Transverse colon (tissue), 4 donors: ENCODE data around the gene FBXL14. TPM values are rescaled to one million over a fixed set of nuclear protein-coding genes. Genes with fewer than 3 reads are reported as not detected.
A peak's percentile ranks its signal among the peaks of the same experiment; 100 is the strongest.

ENCODE experiments used
- DNase-seq: peaks from one replicate; pipeline ENCODE4 v3.0.0-alpha.2; 2019
- H3K27ac ChIP-seq, 4 donors: fragments of 200-600 bp; sonication (generic); 2 replicates each; pipeline ENCODE4 v1.5.1; 2016 to 2018; ENCODE audit warnings: inconsistent platforms in 4 of 4
- H3K27me3 ChIP-seq: fragments of 200-600 bp; sonication (generic); 2 replicates; pipeline ENCODE4 v1.5.1; 2017; ENCODE audit warnings: inconsistent platforms
- H3K36me3 ChIP-seq, 4 donors: fragments of 200-600 bp; sonication (generic); 2 replicates each; pipeline ENCODE4 v1.5.1; 2017 to 2019; ENCODE audit warnings: inconsistent platforms in 4 of 4
- H3K4me1 ChIP-seq, 4 donors: fragments of 200-600 bp; sonication (generic); 2 replicates each; pipeline ENCODE4 v1.5.1; 2017 to 2020; ENCODE audit warnings: inconsistent platforms in 4 of 4
- H3K4me3 ChIP-seq, 4 donors: fragments of 200-600 bp; sonication (generic); 1 replicate in 1 of 4; 2 replicates in 3 of 4; pipeline versions ENCODE4 v1.5.1 to v1.6.1; 2017 to 2019; ENCODE audit warnings: inconsistent platforms in 4 of 4
- H3K9me3 ChIP-seq, 2 donors: fragments of 200-600 bp; sonication (generic); 2 replicates each; pipeline ENCODE4 v1.5.1; 2017 to 2019; ENCODE audit warnings: inconsistent platforms in 2 of 2
- EP300 ChIP-seq: sonication (generic); formaldehyde crosslinking; IDR thresholded peaks from one replicate; pipeline ENCODE4 v1.6.1; 2017; ENCODE audit warnings: antibody characterized with exemption, low read depth
- POLR2A ChIP-seq: fragments of 450-650 bp; IDR thresholded peaks from one replicate; pipeline ENCODE4 v1.6.1; 2016; ENCODE audit warnings: antibody characterized with exemption, mild to moderate bottlenecking, moderate library complexity
- POLR2AphosphoS5 ChIP-seq, 3 donors: sonication (generic); formaldehyde crosslinking; IDR thresholded peaks; one replicate each; pipeline ENCODE4 v1.6.1; 2016; ENCODE audit warnings: antibody characterized with exemption in 3 of 3
- WGBS, 2 donors: methylation state at CpG; one replicate each; pipeline ENCODE4 v1.1.5; 2018; ENCODE audit warnings: low coverage in 1 of 2; 5-methylcytosine and 5-hydroxymethylcytosine counted together
- in situ Hi-C, 4 donors: fragments of 200-750 bp; cut with MboI; loops; one replicate each; pipeline versions ENCODE4 v1.15.0 to v1.15.1; 2017; ENCODE audit warnings: low sequenced_read_pairs in 3 of 4, low pct_ligation_motif_present in 1 of 4, low pct_unique_long_range_greater_than_20kb in 1 of 4
- intact Hi-C: fragments of 100-400 bp; cut with DNase I; formaldehyde crosslinking; loops from one replicate; pipeline ENCODE4 v1.15.1; 2023; ENCODE audit warnings: low total_unique reads
- total RNA-seq, 4 donors: library from RNA; depleted of rRNA; stranded (reverse); fragments of >200 nt; gene quantifications; one replicate each; pipeline ENCODE4 v1.1.0, GENCODE V29; 2016
- TF ChIP-seq, protein P1 (sequence below), 5 experiments: fragments of 200-600 bp in 3 of 5; fragments of 450-650 bp in 2 of 5; sonication (generic) in 3 of 5; IDR thresholded peaks; 1 replicate in 2 of 5; 2 replicates in 3 of 5; pipeline ENCODE4 v1.5.1; 2016 to 2017; ENCODE audit warnings: antibody characterized with exemption in 5 of 5, inconsistent platforms in 3 of 5, mild to moderate bottlenecking in 2 of 5, moderate library complexity in 1 of 5

FBXL14 gene
- total RNA-seq, 4 donors from 2014 or later: 15.5 to 44.4 (median 28.0) TPM

GRCh38 chr12:1576410-1577241 is 17.8 kb downstream of the FBXL14 start:
- no peak for DNase-seq
- Histone ChIP-seq H3K4me3 (peak overlapping the region in 1 of 4 donors; percentile 2), H3K4me1 (peaks cover 0 to 45% (median 30%) of the 10 kb centered on the region in 4 donors), H3K27me3 (no peaks in the 10 kb centered on the region), H3K9me3 (no peaks in the 10 kb centered on the region), H3K36me3 (no peaks in the 10 kb centered on the region), H3K27ac (peak overlapping the region; percentile 34 to 65 (median 60))
- in situ Hi-C loops (loop anchor here in 2 of 4 donors (10.0 to 25.0 kb wide), 2 partner anchors 462 to 464 kb away; no protein-coding TSS in a partner anchor), intact Hi-C loops (no loop called here)
- TF ChIP-seq POLR2A: no peak
- WGBS, 2 donors: 30 to 49% methylated on average over 3 to 21 of the region's 21 CpGs

GRCh38 chr12:1575408-1576401 is 18.7 kb downstream of the FBXL14 start:
- no peak for DNase-seq
- H3K4me3 ChIP-seq: no peak overlapping the region
- H3K27ac ChIP-seq: peak overlapping the region; percentile 34 to 65 (median 60)
- WGBS, 2 donors: 40 to 48% methylated on average over 8 to 23 of the region's 23 CpGs
- intact Hi-C loops: no loop called here
- no peaks in the 10 kb centered on the region for H3K36me3 ChIP-seq
- in situ Hi-C loops: loop anchor here in 2 of 4 donors (10.0 to 25.0 kb wide), 2 partner anchors 461 to 463 kb away; no protein-coding TSS in a partner anchor
- peaks cover 0 to 45% (median 29%) of the 10 kb centered on the region in 4 donors for H3K4me1 ChIP-seq
- no peak for TF ChIP-seq POLR2AphosphoS5 (IDR thresholded peaks at IDR 0.05)
- no peaks in the 10 kb centered on the region for H3K27me3 ChIP-seq
- H3K9me3 ChIP-seq: no peaks in the 10 kb centered on the region

GRCh38 chr12:1574865-1575259 is 19.5 kb downstream of the FBXL14 start:
- intact Hi-C loops: no loop called here
- no peaks in the 10 kb centered on the region for H3K9me3 ChIP-seq
- in situ Hi-C loops: loop anchor here in 3 of 4 donors (10.0 to 25.0 kb wide), 2 partner anchors 460 to 463 kb away; no protein-coding TSS in a partner anchor
- TF ChIP-seq, protein P1, sequence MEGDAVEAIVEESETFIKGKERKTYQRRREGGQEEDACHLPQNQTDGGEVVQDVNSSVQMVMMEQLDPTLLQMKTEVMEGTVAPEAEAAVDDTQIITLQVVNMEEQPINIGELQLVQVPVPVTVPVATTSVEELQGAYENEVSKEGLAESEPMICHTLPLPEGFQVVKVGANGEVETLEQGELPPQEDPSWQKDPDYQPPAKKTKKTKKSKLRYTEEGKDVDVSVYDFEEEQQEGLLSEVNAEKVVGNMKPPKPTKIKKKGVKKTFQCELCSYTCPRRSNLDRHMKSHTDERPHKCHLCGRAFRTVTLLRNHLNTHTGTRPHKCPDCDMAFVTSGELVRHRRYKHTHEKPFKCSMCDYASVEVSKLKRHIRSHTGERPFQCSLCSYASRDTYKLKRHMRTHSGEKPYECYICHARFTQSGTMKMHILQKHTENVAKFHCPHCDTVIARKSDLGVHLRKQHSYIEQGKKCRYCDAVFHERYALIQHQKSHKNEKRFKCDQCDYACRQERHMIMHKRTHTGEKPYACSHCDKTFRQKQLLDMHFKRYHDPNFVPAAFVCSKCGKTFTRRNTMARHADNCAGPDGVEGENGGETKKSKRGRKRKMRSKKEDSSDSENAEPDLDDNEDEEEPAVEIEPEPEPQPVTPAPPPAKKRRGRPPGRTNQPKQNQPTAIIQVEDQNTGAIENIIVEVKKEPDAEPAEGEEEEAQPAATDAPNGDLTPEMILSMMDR (IDR thresholded peaks at IDR 0.05): no peak
- TF ChIP-seq POLR2A (no peak), POLR2AphosphoS5 (IDR thresholded peaks at IDR 0.05) (no peak), EP300 (no peak)
- no peaks in the 10 kb centered on the region for H3K36me3 ChIP-seq
- no peak overlapping the region for H3K4me3 ChIP-seq
- peaks cover 0 to 45% (median 29%) of the 10 kb centered on the region in 4 donors for H3K4me1 ChIP-seq
- H3K27ac ChIP-seq: peak overlapping the region in 2 of 4 donors; percentile 6 to 60
- no peaks in the 10 kb centered on the region for H3K27me3 ChIP-seq
- no peak for DNase-seq
- 65% methylated on average over 1 of the region's 1 CpG; no CpG with 5 or more reads in 1 of the 2 donors for WGBS, 2 donors

DNA sequence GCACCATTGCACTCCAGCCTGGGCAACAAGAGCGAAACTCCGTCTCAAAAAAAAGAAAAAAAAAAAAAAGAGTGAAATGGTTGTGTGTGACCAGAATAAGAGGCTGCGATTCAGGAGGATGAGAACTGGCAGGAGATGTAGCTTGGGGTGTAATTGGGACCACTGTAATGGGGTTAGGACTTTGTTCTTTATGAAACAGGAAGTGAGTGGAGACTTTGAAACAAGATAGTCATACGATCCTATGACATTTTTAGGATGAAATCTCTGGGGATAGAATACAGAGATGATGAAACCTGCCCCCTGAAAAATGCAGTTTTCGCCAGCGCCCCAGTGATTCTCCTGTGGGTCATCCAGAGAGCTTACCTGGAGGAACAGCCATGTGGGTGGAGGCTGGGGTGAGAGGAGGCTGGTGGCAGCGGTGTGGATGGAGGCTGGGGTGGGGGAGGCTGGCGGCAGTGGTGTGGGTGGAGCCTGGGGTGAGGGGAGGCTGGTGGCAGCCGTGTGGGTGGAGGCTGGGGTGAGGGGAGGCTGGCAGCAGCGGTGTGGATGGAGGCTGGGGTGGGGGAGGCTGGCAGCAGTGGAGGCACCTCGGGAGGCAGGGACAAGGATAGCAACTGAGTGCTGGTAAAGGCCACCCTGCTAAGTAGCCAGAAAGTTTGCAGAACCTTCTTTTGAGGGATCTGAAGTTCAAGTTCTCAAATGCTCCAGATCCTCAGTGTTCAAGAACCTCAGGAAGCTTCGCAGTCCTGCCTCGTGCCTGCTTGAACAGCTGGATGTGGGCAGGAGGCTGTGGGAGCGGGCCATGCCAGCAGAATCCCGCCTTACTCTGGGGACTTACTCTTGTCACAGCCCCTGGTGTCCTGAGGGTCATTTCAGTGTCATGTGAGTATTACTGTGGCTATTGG is 20.2 kb downstream of the FBXL14 start:
- Histone ChIP-seq H3K4me1 (peaks cover 0 to 45% (median 29%) of the 10 kb centered on the region in 4 donors), H3K27me3 (no peaks in the 10 kb centered on the region), H3K9me3 (no peaks in the 10 kb centered on the region), H3K27ac (peak overlapping the region in 1 of 4 donors; percentile 6), H3K36me3 (no peaks in the 10 kb centered on the region), H3K4me3 (no peak overlapping the region)
- no peak for DNase-seq
- 75 to 77% methylated on average over 5 to 14 of the region's 15 CpGs for WGBS, 2 donors
- no peak for TF ChIP-seq EP300
- TF ChIP-seq POLR2AphosphoS5 (IDR thresholded peaks at IDR 0.05): no peak
- no peak for TF ChIP-seq POLR2A
- TF ChIP-seq, protein P1 (IDR thresholded peaks at IDR 0.05): no peak
- intact Hi-C loops: no loop called here
- in situ Hi-C loops: loop anchor here in 2 of 4 donors (10.0 to 25.0 kb wide), 2 partner anchors 459 to 462 kb away; no protein-coding TSS in a partner anchor
